Erythroblast (primary cell): ENCODE data around the gene SLC6A15.

ENCODE experiments used
- GATA1 ChIP-seq: IDR thresholded peaks from 2 replicates; pipeline ENCODE4 v1.6.1; 2011; ENCODE audit warnings: low read depth, mild to moderate bottlenecking, control low read depth, low read length, moderate library complexity
- POLR2A ChIP-seq: IDR thresholded peaks from 2 replicates; pipeline ENCODE4 v1.6.1; 2011; ENCODE audit warnings: mild to moderate bottlenecking, low read length

DNA sequence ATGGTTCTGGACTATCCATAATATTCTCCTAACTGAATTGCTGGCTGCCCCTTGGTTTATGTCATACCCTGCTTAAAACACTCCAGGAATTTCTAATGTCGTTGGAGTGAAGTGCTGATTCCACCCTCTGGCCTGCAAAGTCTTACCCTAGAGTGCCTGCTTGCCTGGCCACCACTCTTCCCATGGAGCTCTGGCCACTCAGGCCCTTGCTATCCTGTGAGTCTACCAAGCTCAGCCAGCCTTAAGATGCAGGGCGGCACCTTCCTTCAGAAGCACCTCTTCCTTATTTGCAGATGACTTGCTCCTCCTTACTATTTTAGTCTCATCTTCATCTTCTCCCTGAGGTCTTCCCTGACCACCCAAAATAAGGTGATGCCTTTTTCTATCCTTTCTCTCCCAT, 35.3 kb downstream of the SLC6A15 start:
- no peak for TF ChIP-seq POLR2A
- TF ChIP-seq GATA1 = no peak
